CMK (cell line): Measurements from ENCODE around the gene UBE2I.

Experiments used
- DNase-seq: peaks from one replicate; pipeline ENCODE4 v3.0.0-alpha.2; 2010; ENCODE audit warnings: low read depth

The UBE2I gene

DNA sequence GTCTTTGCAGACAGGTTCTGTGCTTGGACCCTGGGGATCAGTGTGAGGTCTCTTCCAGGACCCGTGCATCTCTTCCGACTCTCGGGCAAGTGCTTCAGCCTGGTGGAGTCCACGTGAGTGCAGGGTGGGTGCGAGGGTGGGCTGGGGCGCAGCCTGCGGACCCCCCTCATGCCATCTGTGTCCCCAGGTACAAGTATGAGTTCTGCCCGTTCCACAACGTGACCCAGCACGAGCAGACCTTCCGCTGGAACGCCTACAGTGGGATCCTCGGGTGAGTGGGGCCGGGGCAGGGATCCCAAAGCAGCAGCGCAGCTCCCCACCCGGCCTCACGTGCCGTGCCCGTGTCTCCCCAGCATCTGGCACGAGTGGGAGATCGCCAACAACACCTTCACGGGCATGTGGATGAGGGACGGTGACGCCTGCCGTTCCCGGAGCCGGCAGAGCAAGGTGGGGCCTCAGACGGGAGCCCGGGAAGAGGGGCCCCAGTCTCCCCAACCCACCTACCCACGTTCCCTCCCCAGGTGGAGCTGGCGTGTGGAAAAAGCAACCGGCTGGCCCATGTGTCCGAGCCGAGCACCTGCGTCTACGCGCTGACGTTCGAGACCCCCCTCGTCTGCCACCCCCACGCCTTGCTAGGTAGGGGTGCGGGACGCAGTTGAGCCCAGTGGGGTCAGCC lies 52.4 kb downstream of the UBE2I start:
- no peak for DNase-seq

- no peak for DNase-seq
These were observed 53.4 kb downstream of the UBE2I start for GRCh38 chr16:1362807-1363206.

DNA sequence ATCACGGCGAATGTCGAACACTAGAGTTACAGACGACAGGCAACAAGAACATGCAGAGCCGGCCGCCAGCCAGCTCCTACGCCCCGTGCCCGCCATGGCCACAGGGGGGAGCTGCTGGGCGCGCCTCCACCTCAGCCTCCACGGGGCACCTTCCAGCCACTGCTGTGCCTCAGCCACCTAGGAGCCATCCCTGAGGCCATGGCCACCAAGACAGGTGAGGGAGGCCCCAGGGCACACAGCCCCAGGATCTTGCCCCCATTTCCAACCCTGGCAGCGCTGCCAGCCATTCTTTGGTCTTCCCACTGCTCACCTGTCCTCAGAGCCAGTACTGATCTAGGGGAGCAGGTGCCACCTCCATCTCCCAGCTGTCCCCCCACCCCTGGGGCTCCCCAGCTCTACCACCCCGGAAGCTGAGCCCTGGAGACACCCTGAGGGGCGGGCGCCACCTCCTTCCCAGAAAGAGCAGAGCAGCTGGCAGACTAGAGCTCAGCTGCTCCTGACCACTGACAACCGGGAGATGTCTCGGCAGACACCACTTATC lies 54.1 kb downstream of the UBE2I start:
- no peak for DNase-seq

GRCh38 chr16:1364510-1364909 lies 55.1 kb downstream of the UBE2I start:
- no peak for DNase-seq

- DNase-seq: no peak
These were observed 56.8 kb downstream of the UBE2I start for GRCh38 chr16:1366060-1366711.

DNA sequence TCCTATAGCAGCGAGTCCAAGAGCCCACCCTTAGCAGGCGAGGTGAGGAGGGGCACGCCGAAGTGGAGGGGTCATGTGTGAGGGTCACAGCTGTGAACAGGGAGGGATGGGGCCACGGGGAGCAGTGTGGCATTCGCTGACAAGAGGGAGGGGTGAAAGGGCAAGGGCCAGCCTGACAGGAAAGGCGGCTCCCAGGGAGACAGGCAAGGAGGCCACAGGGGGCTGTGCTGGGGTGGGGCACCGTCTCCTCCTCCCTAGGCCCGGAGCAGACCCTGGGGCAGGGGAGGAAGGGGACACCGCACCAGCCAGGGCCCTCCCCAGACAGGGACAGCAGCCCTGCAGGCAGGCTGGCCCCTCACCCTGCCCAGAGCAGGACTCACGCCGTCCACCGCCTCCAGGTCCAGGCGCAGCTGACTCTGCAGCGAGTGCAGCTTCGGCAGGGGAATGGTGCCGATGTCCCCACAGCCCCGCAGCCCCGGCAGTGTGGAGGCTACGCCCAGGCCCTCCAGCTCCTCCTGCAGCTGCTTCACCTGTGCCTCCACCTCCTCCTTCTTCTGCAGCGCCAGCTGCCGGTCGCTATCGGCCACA lies 57.4 kb downstream of the UBE2I start:
- DNase-seq: no peak

DNA sequence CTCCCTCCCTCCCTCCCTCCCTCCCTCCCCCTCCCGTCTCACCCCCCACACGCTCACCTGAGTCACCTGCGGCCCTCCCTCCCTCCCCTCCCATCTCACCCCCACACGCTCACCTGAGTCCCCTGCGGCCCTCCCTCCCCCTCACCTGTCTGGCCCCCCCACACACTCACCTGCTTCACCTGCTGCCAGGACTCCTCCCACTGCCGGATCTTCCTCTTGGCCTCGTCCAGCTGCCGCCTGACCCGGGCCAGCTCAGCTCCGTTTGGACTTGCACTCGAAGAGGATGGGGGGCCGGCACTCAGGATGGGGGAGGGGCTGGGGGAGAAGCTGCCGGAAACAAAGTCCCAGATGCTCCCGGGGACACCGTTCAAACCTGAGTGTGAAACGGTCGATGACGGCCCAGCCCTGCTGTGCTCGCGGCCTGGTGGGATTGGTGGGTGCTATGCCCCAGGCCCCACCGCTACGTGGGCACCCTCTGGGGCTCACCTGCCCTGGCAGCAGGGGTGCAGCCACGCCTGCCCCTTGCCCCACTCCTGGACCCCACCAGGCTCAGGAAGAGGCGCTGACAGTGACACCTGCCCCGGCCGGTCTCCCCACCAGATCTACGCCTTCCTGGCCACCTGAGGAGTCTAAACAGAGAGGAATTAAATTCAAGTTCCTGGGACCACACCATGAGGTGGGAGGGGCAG lies 58.2 kb downstream of the UBE2I start:
- DNase-seq: no peak

GRCh38 chr16:1371054-1371978 lies 61.9 kb downstream of the UBE2I start:
- DNase-seq: no peak

- no peak for DNase-seq
These were observed 63.0 kb downstream of the UBE2I start for GRCh38 chr16:1372292-1372950.

GRCh38 chr16:1374418-1375297 lies 65.2 kb downstream of the UBE2I start:
- no peak for DNase-seq

DNA sequence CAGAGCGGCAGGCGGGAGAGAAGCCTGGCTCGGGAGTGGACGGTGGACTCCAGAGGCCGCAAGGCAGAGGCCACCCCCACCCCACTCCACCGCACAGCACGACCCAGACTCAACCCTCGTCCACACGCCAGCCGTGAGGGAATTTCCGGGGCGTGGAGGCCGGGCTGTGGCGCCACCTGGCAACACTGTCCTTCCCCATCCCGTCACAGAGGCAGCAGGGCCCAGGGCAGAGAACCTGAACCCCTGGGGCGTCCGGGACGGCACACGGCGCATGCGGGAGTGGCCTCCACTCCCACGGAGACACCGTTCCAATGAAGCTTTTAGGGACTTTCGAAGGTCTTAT lies 65.8 kb downstream of the UBE2I start:
- no peak for DNase-seq

- no peak for DNase-seq
These were observed 66.4 kb downstream of the UBE2I start for GRCh38 chr16:1375741-1376410.
